SK-N-SH treated with all-trans-retinoic acid at 6 μM for 48 hours (cell line): ENCODE data around the gene EAF1.

Experiments
- ATAC-seq: fragments of 200-7000 bp; cut with Tn5 transposase; 3 replicates; pipeline ENCODE4 v1.9.1; 2020; ENCODE audit warnings: mild to moderate bottlenecking, moderate library complexity
- CREB5 ChIP-seq: fragments of 250-450 bp; sonication (Bioruptor Pico); IDR thresholded peaks from 2 replicates; pipeline ENCODE4 v1.5.1; 2020; ENCODE audit warnings: low read depth, mild to moderate bottlenecking, moderate library complexity
- CSDC2 ChIP-seq: fragments of 250-450 bp; sonication (Bioruptor Pico); IDR thresholded peaks from 2 replicates; pipeline ENCODE4 v1.5.0; 2020; ENCODE audit warnings: mild to moderate bottlenecking, moderate library complexity
- CSRNP3 ChIP-seq: fragments of 250-450 bp; sonication (Bioruptor Pico); IDR thresholded peaks from 2 replicates; pipeline ENCODE4 v1.5.1; 2021; ENCODE audit warnings: mild to moderate bottlenecking, moderate library complexity
- ESRRG ChIP-seq: fragments of 250-450 bp; sonication (Bioruptor Pico); IDR thresholded peaks from 2 replicates; pipeline ENCODE4 v1.6.1; 2021; ENCODE audit warnings: mild to moderate bottlenecking
- ISL1 ChIP-seq: fragments of 250-450 bp; sonication (Bioruptor Pico); IDR thresholded peaks from 2 replicates; pipeline ENCODE4 v2.1.2; 2022; ENCODE audit warnings: mild to moderate bottlenecking, moderate library complexity
- OSR1 ChIP-seq: fragments of 250-450 bp; sonication (Bioruptor Pico); IDR thresholded peaks from 2 replicates; pipeline ENCODE4 v1.8.0; 2022; ENCODE audit warnings: moderate library complexity, mild to moderate bottlenecking, inconsistent platforms
- PATZ1 ChIP-seq: fragments of 250-450 bp; sonication (Bioruptor Pico); IDR thresholded peaks from 2 replicates; pipeline ENCODE4 v1.8.0; 2020; ENCODE audit warnings: mild to moderate bottlenecking, moderate library complexity, borderline replicate concordance
- RARB ChIP-seq: fragments of 250-450 bp; sonication (Bioruptor Pico); IDR thresholded peaks from 2 replicates; pipeline ENCODE4 v1.8.0; 2021; ENCODE audit warnings: mild to moderate bottlenecking, moderate library complexity
- SNAI2 ChIP-seq: fragments of 250-450 bp; sonication (Bioruptor Pico); IDR thresholded peaks from 2 replicates; pipeline ENCODE4 v1.5.0; 2020; ENCODE audit warnings: mild to moderate bottlenecking, moderate library complexity
- TCF4 ChIP-seq: fragments of 250-450 bp; sonication (Bioruptor Pico); IDR thresholded peaks from 2 replicates; pipeline ENCODE4 v1.8.0; 2021; ENCODE audit warnings: mild to moderate bottlenecking, moderate library complexity, borderline replicate concordance
- TOX ChIP-seq: fragments of 250-450 bp; sonication (Bioruptor Pico); IDR thresholded peaks from 2 replicates; pipeline ENCODE4 v1.8.0; 2021; ENCODE audit warnings: mild to moderate bottlenecking, moderate library complexity, borderline replicate concordance
- TSHZ2 ChIP-seq: fragments of 250-450 bp; sonication (Bioruptor Pico); IDR thresholded peaks from 2 replicates; pipeline ENCODE4 v1.5.0; 2020; ENCODE audit warnings: mild to moderate bottlenecking, moderate library complexity
- ZC3H10 ChIP-seq: fragments of 250-450 bp; sonication (Bioruptor Pico); IDR thresholded peaks from 2 replicates; pipeline ENCODE4 v1.5.1; 2021; ENCODE audit warnings: mild to moderate bottlenecking, moderate library complexity
- ZFP3 ChIP-seq: fragments of 250-450 bp; sonication (Bioruptor Pico); IDR thresholded peaks from 2 replicates; pipeline ENCODE4 v1.5.0; 2020; ENCODE audit warnings: mild to moderate bottlenecking, moderate library complexity
- ZFP30 ChIP-seq: fragments of 450-650 bp; formaldehyde crosslinking; IDR thresholded peaks from 2 replicates; pipeline ENCODE4 v1.5.0; 2022; ENCODE audit warnings: mild to moderate bottlenecking, moderate library complexity
- ZNF565 ChIP-seq: fragments of 450-650 bp; formaldehyde crosslinking; conservative IDR thresholded peaks from 2 replicates; pipeline ENCODE4 v1.5.0; 2020; ENCODE audit warnings: low read depth, mild to moderate bottlenecking, moderate library complexity
- ZNF70 ChIP-seq: fragments of 450-650 bp; formaldehyde crosslinking; IDR thresholded peaks from 2 replicates; pipeline ENCODE4 v1.5.0; 2020; ENCODE audit warnings: mild to moderate bottlenecking, moderate library complexity
- ZNF8 ChIP-seq: fragments of 450-650 bp; formaldehyde crosslinking; IDR thresholded peaks from 2 replicates; pipeline ENCODE4 v1.5.0; 2020; ENCODE audit warnings: mild to moderate bottlenecking, moderate library complexity

The EAF1 gene

GRCh38 chr3:15458212-15458780 is 30.9 kb downstream of the EAF1 start:
- no peak for TF ChIP-seq ZNF565
- no peak for TF ChIP-seq ZFP30
- TF ChIP-seq ZNF8 (CRISPR knock-in tag) = no peak
- no peak for TF ChIP-seq ESRRG (CRISPR knock-in tag)
- no peak for ATAC-seq

GRCh38 chr3:15460891-15461531 is 33.6 kb downstream of the EAF1 start:
- TF ChIP-seq TCF4 (CRISPR knock-in tag) (peak; percentile 35; the same call in 1 of the 2 replicates), CSRNP3 (no peak)
- TF ChIP-seq, all 23 proteins: peak for 1
- ATAC-seq = peak; percentile 52

- ATAC-seq = no peak
- no peak for TF ChIP-seq ESRRG (CRISPR knock-in tag)
- TF ChIP-seq, all 23 proteins: peak for 0
These were observed 35.1 kb downstream of the EAF1 start for GRCh38 chr3:15462451-15462850.

- ATAC-seq = no peak
- TF ChIP-seq PATZ1 (CRISPR knock-in tag) (no peak), ZFP3 (CRISPR knock-in tag) (no peak), ZNF8 (CRISPR knock-in tag) (no peak), CSDC2 (no peak), OSR1 (CRISPR knock-in tag) (no peak), ZC3H10 (CRISPR knock-in tag) (no peak), RARB (no peak), ZNF70 (no peak), TSHZ2 (no peak), CSRNP3 (no peak), ISL1 (CRISPR knock-in tag) (no peak), CREB5 (CRISPR knock-in tag) (no peak), ZNF565 (no peak), ZFP30 (no peak), SNAI2 (CRISPR knock-in tag) (no peak), TOX (CRISPR knock-in tag) (no peak)
These were observed 38.6 kb downstream of the EAF1 start for GRCh38 chr3:15465876-15466585.
